Left lung (tissue), 10 donors: Measurements from ENCODE around the gene DNAJC12. TPM values are rescaled to one million over a fixed set of nuclear protein-coding genes. Genes with fewer than 3 reads are reported as not detected.
"Not testable (repeated sequence)": the region's sequence is repeated elsewhere in the genome, so short reads cannot be mapped to it uniquely, and the experiment has no call there.

ENCODE experiments used
- ATAC-seq: fragments of 200-7000 bp; cut with Tn5 transposase; one replicate; pipeline ENCODE4 v1.9.1; 2020; ENCODE audit warnings: moderate library complexity
- DNase-seq, 4 donors: peaks; one replicate each; pipeline ENCODE4 v3.0.0-alpha.2; 2013 to 2020
- H3K27ac ChIP-seq, 2 donors: fragments of 200-600 bp; sonication (generic) in 1 of 2; one replicate each; pipeline versions ENCODE4 v1.5.0 to v1.8.0; 2020 to 2021
- H3K27me3 ChIP-seq, 2 donors: fragments of 200-600 bp; sonication (generic) in 1 of 2; one replicate each; pipeline versions ENCODE4 v1.5.0 to v1.8.0; 2020 to 2021
- H3K36me3 ChIP-seq, 2 donors: fragments of 200-600 bp; sonication (generic) in 1 of 2; one replicate each; pipeline versions ENCODE4 v1.5.0 to v1.8.0; 2020 to 2021
- H3K4me1 ChIP-seq, 2 donors: fragments of 200-600 bp; one replicate each; pipeline ENCODE4 v1.8.0; 2021
- H3K4me3 ChIP-seq, 2 donors: fragments of 200-600 bp; sonication (generic) in 1 of 2; one replicate each; pipeline versions ENCODE4 v1.5.0 to v1.8.0; 2020 to 2021; ENCODE audit warnings: mild to moderate bottlenecking in 1 of 2
- H3K9me3 ChIP-seq, 2 donors: fragments of 200-600 bp; sonication (generic) in 1 of 2; one replicate each; pipeline versions ENCODE4 v1.5.0 to v1.8.0; 2020 to 2021
- CTCF ChIP-seq, 2 donors: fragments of 200-600 bp; sonication (generic) in 1 of 2; IDR thresholded peaks; one replicate each; pipeline versions ENCODE4 v1.5.0 to v1.8.0; 2021; ENCODE audit warnings: antibody characterized with exemption in 2 of 2
- intact Hi-C, 2 donors: fragments of 100-400 bp; cut with DNase I; formaldehyde crosslinking; loops; one replicate each; pipeline versions ENCODE4 v1.11.2 to v1.14.2; 2022
- polyA plus RNA-seq, 6 donors: library from polyadenylated mRNA; unstranded; fragments of 120-200 nt; gene quantifications; one replicate each; pipeline ENCODE4 v1.2.1, GENCODE V29; 2013; ENCODE audit not compliant: insufficient read length in 6 of 6
- total RNA-seq, 2 donors: library from RNA; stranded (reverse); fragmentation: NEBNext Ultra II Directional; extraction: Animal tissue kit (Norgen Biotek cat#: 25700); gene quantifications; one replicate each; pipeline ENCODE4 v1.2.1, GENCODE V29; 2021
- donor health status: DM: no; HTN: yes; CAD: no.
- donor health status: DM: no; HTN: no; CAD: no.

The DNAJC12 gene
- total and polyA plus RNA-seq, 8 donors, result 2.4 to 9.0 (median 7.4) TPM

GRCh38 chr10:67841737-67842136 is 3.7 kb upstream of the DNAJC12 start:
- Histone ChIP-seq H3K9me3 (no peaks in the 10 kb centered on the region), H3K4me1 (no peaks in the 10 kb centered on the region), H3K27ac (no peak overlapping the region), H3K27me3 (no peaks in the 10 kb centered on the region), H3K4me3 (no peak overlapping the region), H3K36me3 (no peaks in the 10 kb centered on the region)
- ATAC-seq (no peak), DNase-seq (no peak)
- intact Hi-C loops, result no loop called here
- no peak for TF ChIP-seq CTCF (IDR thresholded peaks at IDR 0.05)

GRCh38 chr10:67839951-67840350 is 2.0 kb upstream of the DNAJC12 start:
- DNase-seq (no peak), ATAC-seq (no peak)
- TF ChIP-seq CTCF (IDR thresholded peaks at IDR 0.05), result no peak
- no peaks in the 10 kb centered on the region for H3K4me1 ChIP-seq
- no peak overlapping the region for H3K27ac ChIP-seq
- H3K9me3 ChIP-seq, result no peaks in the 10 kb centered on the region
- H3K4me3 ChIP-seq, result no peak overlapping the region
- H3K27me3 ChIP-seq, result no peaks in the 10 kb centered on the region
- intact Hi-C loops, result no loop called here
- H3K36me3 ChIP-seq, result no peaks in the 10 kb centered on the region

GRCh38 chr10:67839511-67839910 is 1.5 kb upstream of the DNAJC12 start:
- H3K27me3 ChIP-seq, DNase-seq, H3K27ac ChIP-seq, H3K36me3 ChIP-seq, H3K4me1 ChIP-seq, H3K4me3 ChIP-seq, ATAC-seq, intact Hi-C loops, H3K9me3 ChIP-seq: not testable (repeated sequence)

GRCh38 chr10:67836972-67837371 is 1.0 kb downstream of the DNAJC12 start:
- H3K4me3 ChIP-seq, result no peak overlapping the region
- ATAC-seq (no peak), DNase-seq (no peak)
- H3K27ac ChIP-seq, result no peak overlapping the region
- no peaks in the 10 kb centered on the region for H3K27me3 ChIP-seq
- no peaks in the 10 kb centered on the region for H3K4me1 ChIP-seq
- intact Hi-C loops, result no loop called here
- no peak for TF ChIP-seq CTCF (IDR thresholded peaks at IDR 0.05)
- no peaks in the 10 kb centered on the region for H3K36me3 ChIP-seq
- no peaks in the 10 kb centered on the region for H3K9me3 ChIP-seq

- ATAC-seq, result no peak
- TF ChIP-seq CTCF (IDR thresholded peaks at IDR 0.05), result no peak
- H3K4me1 ChIP-seq, result no peaks in the 10 kb centered on the region
Observed at GRCh38 chr10:67836488-67836887, 1.5 kb downstream of the DNAJC12 start.

GRCh38 chr10:67835541-67836394 is 2.2 kb downstream of the DNAJC12 start:
- H3K9me3 ChIP-seq, H3K36me3 ChIP-seq, H3K27ac ChIP-seq, intact Hi-C loops, H3K27me3 ChIP-seq, DNase-seq, ATAC-seq, H3K4me1 ChIP-seq, H3K4me3 ChIP-seq: not testable (repeated sequence)

More at GRCh38 chr10:67836488-67836887, 1.5 kb downstream of the DNAJC12 start:
- no peaks in the 10 kb centered on the region for H3K27me3 ChIP-seq
- no peak overlapping the region for H3K27ac ChIP-seq
- H3K36me3 ChIP-seq, result no peaks in the 10 kb centered on the region
- H3K4me3 ChIP-seq, result no peak overlapping the region
- intact Hi-C loops, result no loop called here
- DNase-seq, result no peak
- H3K9me3 ChIP-seq, result no peaks in the 10 kb centered on the region
